ENCODE results near the gene AZI2.

The AZI2 gene, protein sequence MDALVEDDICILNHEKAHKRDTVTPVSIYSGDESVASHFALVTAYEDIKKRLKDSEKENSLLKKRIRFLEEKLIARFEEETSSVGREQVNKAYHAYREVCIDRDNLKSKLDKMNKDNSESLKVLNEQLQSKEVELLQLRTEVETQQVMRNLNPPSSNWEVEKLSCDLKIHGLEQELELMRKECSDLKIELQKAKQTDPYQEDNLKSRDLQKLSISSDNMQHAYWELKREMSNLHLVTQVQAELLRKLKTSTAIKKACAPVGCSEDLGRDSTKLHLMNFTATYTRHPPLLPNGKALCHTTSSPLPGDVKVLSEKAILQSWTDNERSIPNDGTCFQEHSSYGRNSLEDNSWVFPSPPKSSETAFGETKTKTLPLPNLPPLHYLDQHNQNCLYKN

DNA sequence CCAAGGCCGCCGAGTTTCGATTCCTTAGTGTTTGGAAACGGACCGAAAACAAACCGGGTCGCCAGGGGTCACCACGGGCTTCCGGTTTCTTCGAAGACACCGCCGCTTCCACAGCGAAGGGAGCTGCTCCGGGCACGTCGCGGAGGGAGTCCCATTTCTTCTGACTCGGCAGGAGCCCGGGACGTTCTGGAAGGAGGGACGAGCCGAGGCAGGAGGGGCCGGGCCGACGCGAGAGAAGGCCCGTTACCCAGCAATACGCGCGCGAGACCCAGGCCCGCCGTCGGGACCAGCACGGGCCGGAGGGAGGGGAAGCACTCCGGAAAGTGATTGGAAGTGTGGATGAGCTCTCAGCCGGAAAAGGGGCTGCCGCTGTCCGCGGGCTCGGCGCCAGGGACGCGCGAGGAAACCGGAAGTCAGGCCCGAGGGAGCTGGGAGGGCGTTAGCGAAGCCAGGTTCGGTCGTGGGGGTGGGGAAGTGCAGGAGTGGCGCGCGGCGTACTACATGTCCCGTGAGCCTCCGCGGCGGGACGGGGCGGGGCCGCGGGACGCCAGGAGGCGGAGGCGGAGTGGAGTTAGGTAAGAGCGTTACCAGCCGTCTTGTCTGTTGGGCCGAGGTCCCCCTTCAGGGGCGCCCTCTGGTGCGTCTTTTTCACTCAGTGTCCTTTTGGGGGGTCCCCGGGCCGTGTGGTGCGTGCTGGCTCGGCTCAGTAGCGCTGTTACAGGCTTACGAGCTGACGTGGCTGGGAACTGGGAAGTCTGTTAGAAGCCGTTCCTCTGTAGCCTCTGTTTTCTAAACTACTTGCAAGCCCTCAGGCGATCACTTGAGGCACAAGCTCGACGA is at the start of gene AZI2, which contains the start of gene ZCWPW2:
Gene AZI2 (minus strand): TSS at position 196 of the 840 bp plus-strand sequence. CDS start 8,207 bp downstream, outside the sequence.
Gene ZCWPW2 (plus strand): TSS at position 93 of the 840 bp plus-strand sequence. CDS start 64,348 bp downstream, outside the sequence.
- peak; percentile 91 for DNase-seq

DNA sequence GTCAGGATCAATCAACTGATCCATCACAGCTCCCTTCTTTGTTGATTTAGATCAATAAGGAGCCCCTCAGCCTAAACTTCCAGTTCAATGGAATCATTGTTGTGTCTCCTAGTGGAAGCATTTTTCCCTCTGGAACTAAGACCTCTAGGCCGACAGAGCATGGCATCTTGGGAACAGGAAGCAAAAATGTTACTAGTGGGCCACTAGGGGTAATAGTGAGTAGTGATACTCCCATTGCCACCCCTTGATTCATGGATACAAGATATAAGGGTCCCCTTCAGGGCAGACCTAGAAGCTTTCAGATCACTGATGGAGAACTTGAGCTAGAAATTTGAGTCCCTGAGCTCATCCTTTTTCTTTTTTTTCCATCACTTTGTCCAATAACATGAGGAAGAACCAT is 40.4 kb upstream of the AZI2 start:
- DNase-seq: no peak

DNA sequence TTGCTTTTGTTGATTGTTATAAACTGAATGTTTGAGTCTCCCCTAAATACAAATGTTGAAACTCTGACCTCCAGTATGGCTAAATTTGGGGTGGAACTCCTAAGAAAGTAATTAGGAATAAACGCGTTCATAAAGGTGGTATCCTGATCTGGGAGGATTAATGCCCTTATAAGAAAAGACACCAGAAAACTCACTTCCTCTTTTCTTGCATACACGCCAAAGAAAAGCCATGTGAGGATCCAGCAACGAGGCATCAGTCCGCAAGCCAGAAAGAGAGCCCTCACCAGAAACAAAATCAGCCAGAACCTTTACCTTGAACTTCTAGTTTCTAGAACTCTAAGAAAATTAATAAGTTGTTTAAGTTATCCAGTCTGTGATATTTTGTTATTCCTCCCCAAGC is 37.4 kb upstream of the AZI2 start:
- no peak for DNase-seq

DNA sequence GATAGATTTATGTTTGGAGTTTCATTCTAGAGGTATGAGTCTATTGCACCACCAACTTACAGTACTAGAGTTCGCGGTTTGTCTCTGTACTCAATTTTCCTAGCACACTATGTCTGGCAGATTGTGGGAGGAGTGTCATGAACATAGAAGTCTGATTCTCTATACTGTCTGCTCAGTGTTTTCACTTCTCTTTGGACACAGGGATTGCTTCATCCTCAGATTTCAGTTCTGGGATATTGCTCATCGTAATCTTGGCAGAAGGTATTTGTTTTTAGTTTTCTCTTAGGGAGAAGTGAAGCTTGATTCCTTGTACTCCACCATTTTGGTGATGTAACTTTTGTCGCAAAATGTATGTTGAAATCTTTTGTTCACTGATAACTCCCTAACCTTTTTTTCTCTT is 27.8 kb upstream of the AZI2 start:
- no peak for DNase-seq

DNA sequence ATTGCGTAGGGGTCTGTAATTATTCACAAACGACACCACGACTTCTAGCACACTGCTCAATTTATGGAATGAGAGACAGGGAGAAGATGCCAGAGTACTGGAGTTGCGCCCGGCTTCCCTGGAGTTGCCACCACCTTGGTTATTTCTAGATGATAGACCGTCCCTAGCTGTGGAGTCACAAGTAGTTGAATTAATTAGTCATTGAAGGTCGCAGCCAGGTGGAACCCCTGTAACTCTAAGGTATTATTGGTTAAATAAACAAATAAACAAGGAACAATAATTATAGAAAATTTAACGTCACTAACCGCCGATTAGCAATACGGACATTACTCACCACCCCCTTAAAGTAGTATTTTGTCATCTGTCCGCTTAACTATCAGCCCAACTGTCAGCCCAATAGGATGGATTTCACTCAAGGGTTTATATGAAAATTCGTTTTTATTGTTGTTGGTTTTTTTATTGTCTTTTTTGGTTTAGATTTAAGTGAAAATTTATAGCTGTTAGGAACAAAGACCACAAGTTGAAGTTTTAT is 911 bp upstream of the AZI2 start:
- DNase-seq: no peak

DNA sequence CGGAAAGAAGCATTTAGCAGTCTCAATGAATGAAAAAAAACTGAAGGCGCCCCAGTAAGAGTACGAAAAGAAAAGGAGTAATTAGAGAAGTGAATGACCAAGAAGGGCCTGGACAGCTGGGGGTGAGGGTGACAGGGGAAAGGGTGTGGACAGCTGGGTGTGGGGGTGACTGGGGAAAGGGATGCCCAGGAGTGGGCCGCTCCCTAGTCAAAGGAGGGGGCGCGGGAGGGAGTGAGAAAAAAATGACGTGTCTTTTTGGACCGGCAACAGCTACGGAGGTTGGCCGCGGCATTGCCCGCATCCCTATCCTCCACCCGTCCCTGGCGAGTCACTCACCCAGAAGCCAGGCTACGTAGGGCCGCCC is 377 bp downstream of the AZI2 start:
- no peak for DNase-seq

DNA sequence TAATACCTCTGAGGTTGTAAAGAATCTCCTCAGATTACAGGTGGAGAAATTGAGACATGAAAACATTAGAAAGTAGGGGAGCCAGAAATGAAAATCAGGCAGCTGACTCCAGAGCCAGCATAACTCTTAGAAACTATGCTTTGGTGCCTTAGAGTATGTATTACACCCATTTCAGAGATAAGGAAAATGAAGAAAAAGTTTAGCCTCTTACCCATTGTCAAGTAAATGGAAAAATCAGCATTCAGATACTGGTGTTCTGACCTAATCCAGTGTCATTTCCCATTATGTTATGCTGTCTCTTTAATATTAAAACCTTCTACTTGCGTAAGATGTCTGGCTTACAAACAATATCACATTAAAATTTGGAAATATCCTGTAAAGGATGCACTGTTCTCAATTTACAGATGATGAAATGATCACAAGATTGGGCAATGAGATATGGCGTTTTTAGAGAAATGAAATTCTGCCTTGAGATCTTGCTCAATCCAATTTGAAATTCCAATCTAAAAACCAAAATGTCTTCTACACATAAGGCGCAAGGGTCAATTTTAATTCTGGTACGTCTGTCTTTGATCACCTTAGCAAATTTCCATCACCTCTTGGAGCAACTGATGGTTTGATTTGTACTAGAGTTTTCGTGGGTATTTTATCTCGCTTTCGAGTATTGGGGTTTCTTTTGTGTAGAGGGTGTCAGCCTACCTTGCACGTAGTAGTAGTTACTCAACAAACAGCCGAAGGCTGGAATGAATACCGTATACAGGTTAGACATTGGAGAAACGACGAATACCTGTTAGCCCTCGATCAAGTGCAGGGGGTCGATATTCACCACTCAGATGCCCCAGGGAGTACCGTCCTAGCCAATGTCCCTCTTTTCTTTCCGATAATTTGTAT is 1.0 kb downstream of the AZI2 start:
- DNase-seq: no peak

DNA sequence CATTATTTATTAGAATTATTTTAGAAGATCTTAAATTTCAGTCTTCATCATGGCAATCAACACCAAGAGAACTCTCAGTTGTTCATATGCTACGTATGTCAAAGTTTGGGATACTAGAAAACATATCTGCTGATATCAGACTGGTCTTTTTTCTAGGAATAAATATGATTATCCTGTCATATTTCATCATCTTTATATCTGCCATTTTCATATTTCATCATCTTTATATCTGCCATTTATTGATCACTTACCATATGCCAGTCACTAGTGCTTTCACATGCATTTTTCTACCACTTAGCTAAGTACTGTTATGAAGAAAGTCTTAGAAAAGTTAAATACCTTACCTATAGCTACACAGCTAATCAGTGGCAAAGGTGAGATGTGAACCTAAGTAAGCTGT is 2.9 kb downstream of the AZI2 start:
- no peak for DNase-seq

DNA sequence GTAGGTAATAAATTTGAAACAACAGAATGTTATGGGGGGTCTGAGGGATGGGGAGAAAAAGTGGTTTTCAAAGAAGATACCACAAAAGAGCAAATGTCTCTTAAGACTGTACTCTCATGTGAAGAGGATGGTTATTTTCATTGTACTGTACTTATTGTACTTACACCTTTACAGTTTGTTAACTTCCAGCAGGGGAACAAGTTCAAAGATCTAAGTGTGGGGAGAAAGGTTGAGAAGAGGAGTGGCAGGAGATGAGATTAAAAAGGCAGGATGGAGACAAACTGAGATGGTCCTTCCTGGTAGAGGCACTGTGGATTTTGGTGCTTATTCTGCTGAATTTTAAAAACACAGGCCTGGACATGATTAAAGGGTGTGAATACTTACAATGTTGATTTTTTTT is 5.5 kb downstream of the AZI2 start:
- DNase-seq: no peak

DNA sequence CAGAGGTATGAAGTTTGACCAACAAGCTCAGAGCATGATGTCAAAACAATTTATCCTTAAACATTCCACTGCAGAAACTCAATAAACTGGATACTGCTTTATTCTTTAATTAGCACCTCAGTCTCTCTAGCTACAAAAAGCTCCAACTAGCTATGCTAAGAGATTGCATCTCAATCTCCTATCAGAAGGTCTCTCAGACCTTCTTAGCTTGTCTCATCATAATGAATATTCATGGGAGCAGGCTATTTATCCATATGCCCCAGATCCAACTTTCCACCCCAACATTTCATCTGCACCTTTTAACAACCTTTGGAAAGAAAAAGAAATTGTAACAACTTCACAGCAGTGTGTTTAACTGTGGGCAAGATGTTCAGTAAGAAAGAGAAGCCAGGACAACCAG is 11.4 kb downstream of the AZI2 start:
- no peak for DNase-seq

DNA sequence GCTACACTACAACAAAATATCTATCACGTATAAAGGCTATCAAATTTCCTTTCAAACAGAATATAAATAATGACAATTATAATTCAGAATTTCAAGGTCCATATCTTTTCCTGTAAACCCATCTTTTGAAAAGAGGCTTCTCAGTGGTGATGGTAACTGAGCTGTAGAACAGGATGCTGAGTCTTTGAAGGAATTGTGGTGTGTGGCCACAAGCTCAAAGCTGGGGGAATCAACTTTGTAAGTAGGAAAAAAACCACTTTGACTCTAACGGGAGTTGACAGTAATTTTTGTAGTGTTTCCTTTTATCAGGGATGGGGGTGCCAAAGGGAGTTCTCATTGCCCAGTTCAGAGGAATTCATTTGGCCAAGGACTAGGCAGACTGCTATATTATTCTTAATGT is 13.4 kb downstream of the AZI2 start:
- DNase-seq: no peak

DNA sequence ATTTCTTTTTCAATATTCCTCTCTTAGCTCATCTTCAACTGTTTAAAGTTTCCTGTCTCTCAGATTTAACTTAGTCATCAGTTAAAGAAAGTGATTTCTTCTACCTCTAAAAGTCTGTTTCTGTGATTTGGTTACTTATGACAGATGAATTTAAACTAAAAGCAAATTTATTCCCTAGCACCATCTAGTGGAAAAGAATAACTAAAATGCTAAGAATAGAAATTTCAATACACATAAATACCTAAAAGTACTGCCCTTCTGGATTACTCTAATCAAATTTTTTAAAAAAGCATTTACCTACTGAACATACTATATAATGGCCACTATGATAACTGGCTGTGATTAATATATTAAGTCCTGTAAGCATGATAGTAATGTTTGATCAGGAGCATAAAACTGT is 14.1 kb downstream of the AZI2 start:
- no peak for DNase-seq

DNA sequence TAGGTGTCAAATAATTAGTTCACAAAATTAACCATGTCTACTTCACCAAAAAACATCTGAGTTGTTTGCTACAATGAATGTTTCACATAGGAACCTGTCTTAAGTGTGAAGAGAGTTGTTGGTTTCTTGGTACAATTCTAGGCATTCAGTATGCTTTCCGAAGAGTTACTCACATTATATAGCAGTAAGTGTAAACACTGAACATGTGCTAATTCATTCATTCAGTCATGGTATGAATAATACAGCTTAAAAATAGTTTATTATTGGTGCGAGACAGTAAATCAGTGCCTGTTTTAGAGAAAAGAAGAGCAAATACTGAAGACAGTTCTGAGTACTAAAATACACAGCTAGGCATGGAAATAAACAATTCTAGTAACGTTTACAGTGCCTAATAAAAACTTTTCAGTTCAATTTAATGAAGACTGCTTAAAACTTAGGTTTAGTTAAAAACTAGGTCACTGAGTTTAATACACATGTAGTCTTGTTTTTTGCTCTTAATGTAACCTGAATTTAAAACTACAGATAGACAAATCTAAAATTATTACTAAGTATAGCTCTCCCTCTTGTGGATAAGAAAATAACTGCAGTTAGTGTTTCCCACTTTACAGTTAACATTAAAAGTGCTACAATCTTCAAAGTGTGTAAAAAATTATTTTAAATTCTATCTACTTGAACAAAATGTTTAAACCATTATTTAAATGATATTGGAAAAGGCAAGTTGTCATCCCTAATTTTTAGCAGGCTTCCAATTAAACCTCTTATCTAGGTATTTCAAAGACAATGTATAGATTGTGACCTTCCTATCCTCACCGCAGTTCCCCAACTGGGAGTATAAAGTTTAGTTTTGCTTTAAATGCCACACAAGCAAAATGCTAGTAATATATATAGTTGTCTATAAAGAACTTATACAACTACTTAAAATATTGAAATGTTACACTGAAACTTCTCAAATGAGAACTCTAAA is 20.2 kb downstream of the AZI2 start:
- no peak for DNase-seq

DNA sequence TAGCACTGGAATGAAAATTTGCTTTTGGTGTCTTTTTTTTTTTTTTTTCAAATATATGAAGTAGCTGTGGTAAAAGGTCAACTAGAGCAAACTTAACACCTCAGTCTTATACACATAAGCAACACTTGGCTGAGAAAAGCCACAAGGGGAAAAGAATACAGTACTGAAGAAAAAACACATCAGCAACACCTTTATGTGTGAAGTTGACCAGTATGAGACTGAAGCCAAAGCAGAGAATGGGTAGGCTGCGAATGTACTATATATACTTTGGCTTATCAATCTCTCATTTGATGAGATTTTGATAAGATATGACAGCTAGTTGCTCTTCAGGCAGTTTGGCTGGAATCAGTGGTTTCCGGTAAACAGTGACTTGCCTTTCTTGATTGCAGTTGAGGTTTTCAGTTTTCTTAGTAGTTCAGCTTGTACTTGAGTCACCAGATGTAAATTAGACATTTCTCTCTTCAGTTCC is 22.1 kb downstream of the AZI2 start:
- peak; percentile 41 for DNase-seq

DNA sequence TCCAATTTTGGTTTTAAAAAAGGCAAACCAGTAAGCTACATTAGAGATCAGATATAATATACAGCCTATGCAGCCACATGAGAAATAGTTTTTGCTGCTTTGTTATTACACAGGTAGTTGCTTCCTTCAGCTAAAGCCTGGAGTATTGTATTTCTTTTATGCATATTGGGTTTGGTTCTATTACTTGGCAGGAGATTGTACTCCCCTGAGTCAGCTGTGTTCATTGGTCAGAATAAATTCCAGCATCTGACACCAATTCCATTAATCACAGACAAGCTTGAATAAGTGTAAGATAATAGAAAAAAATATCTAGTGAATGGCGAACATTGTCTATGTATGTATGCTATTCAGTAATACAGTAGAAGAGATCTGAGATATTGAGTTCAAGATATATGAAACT is 26.2 kb downstream of the AZI2 start:
- DNase-seq: no peak

DNA sequence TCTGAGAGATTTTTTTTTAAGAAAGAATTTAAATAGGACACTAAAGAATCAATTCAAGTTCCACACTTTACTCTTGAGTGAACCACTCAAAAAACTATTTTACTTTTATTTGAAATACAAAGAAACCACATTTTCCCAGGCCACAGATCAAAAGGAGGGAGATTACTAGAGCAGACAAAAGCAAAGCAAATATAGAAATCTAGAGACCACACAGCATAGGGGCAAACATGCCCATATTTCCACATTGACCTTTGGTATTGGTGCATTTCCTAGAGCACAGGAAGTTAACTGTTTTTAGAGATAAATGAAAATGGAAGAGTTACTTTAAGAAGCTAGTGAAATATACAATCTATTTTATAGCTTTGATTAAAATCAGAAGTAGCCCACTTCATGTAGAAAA is 27.6 kb downstream of the AZI2 start:
- no peak for DNase-seq

DNA sequence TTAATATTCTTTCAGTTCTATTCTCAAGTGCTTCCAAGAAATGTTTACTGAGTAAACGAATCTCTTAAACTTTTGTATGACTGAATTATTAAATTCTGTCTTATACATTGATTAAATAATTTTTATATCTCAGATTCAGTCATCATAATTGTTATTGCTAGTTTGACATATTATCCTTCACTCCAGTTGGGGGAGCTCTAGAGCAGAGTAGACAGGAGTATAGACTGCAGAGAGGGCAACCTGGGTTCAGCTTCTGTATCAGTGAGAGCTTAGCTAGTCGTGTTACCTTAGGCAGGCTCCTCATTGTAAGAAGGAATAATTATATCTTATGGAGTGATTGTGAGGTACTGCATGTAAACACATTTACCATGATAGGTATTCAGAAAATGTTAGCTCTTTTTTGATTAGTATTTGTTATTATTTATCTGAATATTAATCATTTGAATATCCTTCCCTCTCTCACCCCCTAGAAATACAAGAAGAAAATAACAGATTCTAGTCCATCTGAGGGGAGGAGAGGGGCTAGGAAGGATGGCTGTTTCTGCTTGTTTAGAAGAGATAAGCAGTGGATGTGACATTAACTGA is 31.1 kb downstream of the AZI2 start:
- peak; percentile 50 for DNase-seq

DNA sequence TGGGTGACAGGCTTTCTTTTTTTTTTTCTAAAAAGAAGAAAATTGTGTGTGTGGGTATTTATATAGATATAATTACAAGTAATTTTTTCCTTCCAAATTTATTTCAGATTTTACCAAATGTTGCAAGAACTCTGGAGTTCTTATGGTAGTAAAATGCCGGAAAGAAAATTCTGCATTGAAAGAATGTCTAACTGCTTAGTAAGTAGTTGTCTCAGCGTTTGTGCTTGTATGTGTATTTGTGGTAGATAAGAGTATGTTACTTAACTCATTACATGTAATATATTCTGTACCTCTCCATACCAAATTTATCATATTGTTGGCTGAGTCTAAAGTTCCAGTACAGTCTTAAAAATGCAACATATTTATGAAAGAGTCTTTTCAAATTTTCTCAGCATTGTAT is 32.4 kb downstream of the AZI2 start:
- no peak for DNase-seq

DNA sequence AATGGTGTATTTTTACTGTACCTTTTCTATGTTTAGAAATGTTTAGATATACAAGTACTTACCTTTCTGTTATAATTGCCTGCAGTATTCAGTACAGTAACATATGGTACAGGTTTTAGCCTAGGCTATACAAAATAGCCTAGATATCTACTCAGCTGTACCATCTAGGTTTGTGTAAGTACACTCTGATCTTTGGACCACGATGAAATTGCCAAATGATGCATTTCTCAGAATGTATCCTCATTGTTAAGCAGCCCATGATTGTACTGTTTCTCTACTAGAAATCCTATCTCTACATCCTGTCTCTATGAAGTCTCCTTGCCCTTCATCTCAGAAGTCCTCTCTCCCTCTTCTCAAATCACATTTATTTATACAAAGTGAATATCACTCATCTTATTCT is 32.9 kb downstream of the AZI2 start:
- no peak for DNase-seq

DNA sequence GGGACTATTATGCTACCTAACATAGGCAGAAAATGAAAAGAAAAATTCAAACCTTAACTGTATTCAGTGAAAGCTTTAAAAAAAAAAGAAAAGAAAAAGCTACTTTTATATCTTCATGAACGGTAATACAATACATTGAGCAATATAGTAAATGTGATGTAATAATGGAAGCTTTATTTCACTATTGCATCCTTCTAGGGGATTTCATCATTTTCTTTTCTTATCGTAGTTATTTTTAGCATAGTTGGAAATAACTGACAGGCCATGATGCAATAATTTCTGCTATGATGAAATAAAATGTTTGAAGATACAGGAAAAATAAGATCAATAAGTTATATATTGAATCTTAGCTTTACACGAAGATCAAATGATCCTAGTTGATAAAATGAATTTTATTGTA is 40.4 kb downstream of the AZI2 start:
- no peak for DNase-seq

DNA sequence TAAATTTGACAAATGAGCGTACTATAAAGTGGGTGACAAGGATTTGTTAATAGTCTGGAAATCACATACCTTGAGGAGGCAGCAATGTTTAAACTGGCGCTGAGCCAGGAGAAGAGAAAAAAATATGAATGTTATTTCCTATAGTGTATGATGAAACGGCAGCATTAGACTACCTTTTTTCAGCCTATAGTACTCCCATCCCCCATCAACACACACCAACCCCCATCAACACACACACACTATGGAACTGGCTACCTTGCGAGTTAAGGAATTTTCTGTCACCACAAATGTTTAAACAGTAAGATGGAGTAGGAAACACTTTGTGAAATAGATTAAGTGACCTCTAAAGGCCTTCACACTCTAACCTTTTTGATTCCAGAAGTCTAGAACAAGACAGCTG is 46.9 kb downstream of the AZI2 start:
- DNase-seq: no peak

Data from CD4-positive, alpha-beta T cell treated with Interleukin-6 for 4 hours (primary cell).